Measurements from ENCODE around the gene FOXK2. TPM values are rescaled to one million over a fixed set of nuclear protein-coding genes. Genes with fewer than 3 reads are reported as not detected.

The FOXK2 gene
- total RNA-seq, 1 experiment from 2014 or later = 57.7 TPM

GRCh38 chr17:82542439-82542838, 22.9 kb downstream of the FOXK2 start:
- ATAC-seq = peak; percentile 28; the same call in 1 of the 2 replicates
- H3K9me3 Mint-ChIP-seq = no peaks in the 10 kb centered on the region
- no peak overlapping the region for H3K27ac Mint-ChIP-seq
- ChIA-PET POLR2A (interaction anchor here (0.7 kb wide), 1 partner anchor 509 kb away, joined by 3 read pairs; no protein-coding TSS in a partner anchor), CTCF (interaction anchor here (1.1 to 5.2 kb wide), 4 partner anchors 12 to 21 kb away, joined by 4 to 46 read pairs (median 8); no protein-coding TSS in a partner anchor)
- H3K27me3 Mint-ChIP-seq (ENCODE audit: low read depth) = no peaks in the 10 kb centered on the region
- no peak overlapping the region for H3K4me3 Mint-ChIP-seq
- TF ChIP-seq GTF2I (CRISPR knock-in tag; conservative IDR thresholded peaks at IDR 0.05) = no peak
- no peak for TF ChIP-seq ZBTB21 (CRISPR knock-in tag; IDR thresholded peaks at IDR 0.05; ENCODE audit: borderline replicate concordance)
- no peak for TF ChIP-seq SP1 (CRISPR knock-in tag; conservative IDR thresholded peaks at IDR 0.05)
- TF ChIP-seq KAT7 (CRISPR knock-in tag; IDR thresholded peaks at IDR 0.05; ENCODE audit: borderline replicate concordance) = no peak
- TF ChIP-seq ZSCAN18 (CRISPR knock-in tag; IDR thresholded peaks at IDR 0.05) = no peak
- TF ChIP-seq, protein P1, sequence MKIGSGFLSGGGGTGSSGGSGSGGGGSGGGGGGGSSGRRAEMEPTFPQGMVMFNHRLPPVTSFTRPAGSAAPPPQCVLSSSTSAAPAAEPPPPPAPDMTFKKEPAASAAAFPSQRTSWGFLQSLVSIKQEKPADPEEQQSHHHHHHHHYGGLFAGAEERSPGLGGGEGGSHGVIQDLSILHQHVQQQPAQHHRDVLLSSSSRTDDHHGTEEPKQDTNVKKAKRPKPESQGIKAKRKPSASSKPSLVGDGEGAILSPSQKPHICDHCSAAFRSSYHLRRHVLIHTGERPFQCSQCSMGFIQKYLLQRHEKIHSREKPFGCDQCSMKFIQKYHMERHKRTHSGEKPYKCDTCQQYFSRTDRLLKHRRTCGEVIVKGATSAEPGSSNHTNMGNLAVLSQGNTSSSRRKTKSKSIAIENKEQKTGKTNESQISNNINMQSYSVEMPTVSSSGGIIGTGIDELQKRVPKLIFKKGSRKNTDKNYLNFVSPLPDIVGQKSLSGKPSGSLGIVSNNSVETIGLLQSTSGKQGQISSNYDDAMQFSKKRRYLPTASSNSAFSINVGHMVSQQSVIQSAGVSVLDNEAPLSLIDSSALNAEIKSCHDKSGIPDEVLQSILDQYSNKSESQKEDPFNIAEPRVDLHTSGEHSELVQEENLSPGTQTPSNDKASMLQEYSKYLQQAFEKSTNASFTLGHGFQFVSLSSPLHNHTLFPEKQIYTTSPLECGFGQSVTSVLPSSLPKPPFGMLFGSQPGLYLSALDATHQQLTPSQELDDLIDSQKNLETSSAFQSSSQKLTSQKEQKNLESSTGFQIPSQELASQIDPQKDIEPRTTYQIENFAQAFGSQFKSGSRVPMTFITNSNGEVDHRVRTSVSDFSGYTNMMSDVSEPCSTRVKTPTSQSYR (CRISPR knock-in tag; IDR thresholded peaks at IDR 0.05) = no peak
- no peak for TF ChIP-seq ZNF263 (CRISPR knock-in tag; IDR thresholded peaks at IDR 0.05; ENCODE audit: low read depth)
- TF ChIP-seq ZNF121 (CRISPR knock-in tag; IDR thresholded peaks at IDR 0.05) = no peak
- TF ChIP-seq EMX1 (CRISPR knock-in tag; IDR thresholded peaks at IDR 0.05) = no peak
- TF ChIP-seq FOXJ3 (CRISPR knock-in tag; IDR thresholded peaks at IDR 0.05; ENCODE audit: borderline replicate concordance) = no peak
- no peak for TF ChIP-seq ESRRA (CRISPR knock-in tag; IDR thresholded peaks at IDR 0.05; ENCODE audit: borderline replicate concordance)
- peaks cover 12% of the 10 kb centered on the region for H3K4me1 Mint-ChIP-seq
- no peak for DNase-seq (ENCODE audit: low spot score)
- H3K36me3 Mint-ChIP-seq = no peaks in the 10 kb centered on the region

GRCh38 chr17:82544431-82545070, 25.0 kb downstream of the FOXK2 start:
- H3K4me3 Mint-ChIP-seq = no peak overlapping the region
- peaks cover 12% of the 10 kb centered on the region for H3K4me1 Mint-ChIP-seq
- 0 out of 2 replicates have a peak, but pooled peaks cover 4% of the 10 kb centered on the region for H3K9me3 Mint-ChIP-seq
- H3K27ac Mint-ChIP-seq = peak overlapping the region; percentile 52
- POLR2A ChIA-PET = no interaction called here
- CTCF ChIA-PET = interaction anchor here (0.6 to 5.2 kb wide), 2 partner anchors 10 to 346 kb away, joined by 3 to 46 read pairs; no protein-coding TSS in a partner anchor
- peaks cover 7% of the 10 kb centered on the region; the same call in 1 of the 2 replicates for H3K36me3 Mint-ChIP-seq
- DNase-seq (ENCODE audit: low spot score) (no peak), ATAC-seq (no peak)
- no peaks in the 10 kb centered on the region for H3K27me3 Mint-ChIP-seq (ENCODE audit: low read depth)
- TF ChIP-seq USF2 (CRISPR knock-in tag; IDR thresholded peaks at IDR 0.05) (no peak), PRRX2 (CRISPR knock-in tag; IDR thresholded peaks at IDR 0.05) (no peak), ZNF423 (CRISPR knock-in tag; IDR thresholded peaks at IDR 0.05) (no peak), ZNF425 (CRISPR knock-in tag; conservative IDR thresholded peaks at IDR 0.05) (no peak), CTCF (IDR thresholded peaks at IDR 0.05) (no peak), FOXP4 (CRISPR knock-in tag; IDR thresholded peaks at IDR 0.05) (no peak), ETV6 (CRISPR knock-in tag; IDR thresholded peaks at IDR 0.05) (no peak)
- TF ChIP-seq, protein P2, sequence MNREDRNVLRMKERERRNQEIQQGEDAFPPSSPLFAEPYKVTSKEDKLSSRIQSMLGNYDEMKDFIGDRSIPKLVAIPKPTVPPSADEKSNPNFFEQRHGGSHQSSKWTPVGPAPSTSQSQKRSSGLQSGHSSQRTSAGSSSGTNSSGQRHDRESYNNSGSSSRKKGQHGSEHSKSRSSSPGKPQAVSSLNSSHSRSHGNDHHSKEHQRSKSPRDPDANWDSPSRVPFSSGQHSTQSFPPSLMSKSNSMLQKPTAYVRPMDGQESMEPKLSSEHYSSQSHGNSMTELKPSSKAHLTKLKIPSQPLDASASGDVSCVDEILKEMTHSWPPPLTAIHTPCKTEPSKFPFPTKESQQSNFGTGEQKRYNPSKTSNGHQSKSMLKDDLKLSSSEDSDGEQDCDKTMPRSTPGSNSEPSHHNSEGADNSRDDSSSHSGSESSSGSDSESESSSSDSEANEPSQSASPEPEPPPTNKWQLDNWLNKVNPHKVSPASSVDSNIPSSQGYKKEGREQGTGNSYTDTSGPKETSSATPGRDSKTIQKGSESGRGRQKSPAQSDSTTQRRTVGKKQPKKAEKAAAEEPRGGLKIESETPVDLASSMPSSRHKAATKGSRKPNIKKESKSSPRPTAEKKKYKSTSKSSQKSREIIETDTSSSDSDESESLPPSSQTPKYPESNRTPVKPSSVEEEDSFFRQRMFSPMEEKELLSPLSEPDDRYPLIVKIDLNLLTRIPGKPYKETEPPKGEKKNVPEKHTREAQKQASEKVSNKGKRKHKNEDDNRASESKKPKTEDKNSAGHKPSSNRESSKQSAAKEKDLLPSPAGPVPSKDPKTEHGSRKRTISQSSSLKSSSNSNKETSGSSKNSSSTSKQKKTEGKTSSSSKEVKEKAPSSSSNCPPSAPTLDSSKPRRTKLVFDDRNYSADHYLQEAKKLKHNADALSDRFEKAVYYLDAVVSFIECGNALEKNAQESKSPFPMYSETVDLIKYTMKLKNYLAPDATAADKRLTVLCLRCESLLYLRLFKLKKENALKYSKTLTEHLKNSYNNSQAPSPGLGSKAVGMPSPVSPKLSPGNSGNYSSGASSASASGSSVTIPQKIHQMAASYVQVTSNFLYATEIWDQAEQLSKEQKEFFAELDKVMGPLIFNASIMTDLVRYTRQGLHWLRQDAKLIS (CRISPR knock-in tag; IDR thresholded peaks at IDR 0.05; ENCODE audit: borderline replicate concordance) = no peak

All from WTC11 (cell line).